Mesendoderm (in vitro differentiated cells): ENCODE results near the gene CNTROB. TPM values are rescaled to one million over a fixed set of nuclear protein-coding genes. Genes with fewer than 3 reads are reported as not detected.

ENCODE experiments used
- DNase-seq: peaks from one replicate; pipeline ENCODE4 v3.0.0; 2013
- H2AK5ac ChIP-seq: 2 replicates; pipeline ENCODE4 v1.6.1; 2013; ENCODE audit warnings: low read length, inconsistent platforms
- H2BK120ac ChIP-seq: 2 replicates; pipeline ENCODE4 v1.6.1; 2013; ENCODE audit warnings: low read depth, mild to moderate bottlenecking, low read length, moderate library complexity, mixed read lengths
- H2BK15ac ChIP-seq: replicated peaks from 2 replicates; pipeline ENCODE4 v1.6.1; 2013; ENCODE audit warnings: low read depth, mild to moderate bottlenecking, moderate library complexity
- H2BK5ac ChIP-seq: 2 replicates; pipeline ENCODE4 v1.6.1; 2013; ENCODE audit warnings: low read length, inconsistent platforms
- H3K18ac ChIP-seq: 2 replicates; pipeline ENCODE4 v1.6.1; 2013; ENCODE audit warnings: mild to moderate bottlenecking, low read length, mixed read lengths
- H3K23ac ChIP-seq: one replicate; pipeline ENCODE4 v1.6.1; 2013; ENCODE audit warnings: low read length
- H3K27ac ChIP-seq: 2 replicates; pipeline ENCODE4 v1.5.1; 2013; ENCODE audit warnings: low read depth, mild to moderate bottlenecking, inconsistent platforms, low read length, moderate library complexity
- H3K27me3 ChIP-seq: 2 replicates; pipeline ENCODE4 v1.6.1; 2013; ENCODE audit warnings: low read length, control low read depth, mild to moderate bottlenecking, inconsistent platforms; ENCODE audit not compliant: insufficient read depth, poor library complexity
- H3K36me3 ChIP-seq: 2 replicates; pipeline ENCODE4 v1.6.1; 2013; ENCODE audit warnings: low read length, inconsistent platforms; ENCODE audit not compliant: control insufficient read depth, insufficient read depth
- H3K4ac ChIP-seq: one replicate; pipeline ENCODE4 v1.6.1; 2013; ENCODE audit warnings: low read depth, mild to moderate bottlenecking, low read length, moderate library complexity
- H3K4me1 ChIP-seq: 2 replicates; pipeline ENCODE4 v1.6.1; 2013; ENCODE audit warnings: low read depth, low read length, inconsistent platforms; ENCODE audit not compliant: control insufficient read depth
- H3K4me2 ChIP-seq: 2 replicates; pipeline ENCODE4 v1.6.1; 2013; ENCODE audit warnings: low read length
- H3K4me3 ChIP-seq: 2 replicates; pipeline ENCODE4 v1.5.1; 2013; ENCODE audit warnings: mild to moderate bottlenecking, low read length
- H3K56ac ChIP-seq: one replicate; pipeline ENCODE4 v1.6.1; 2013; ENCODE audit warnings: low read length
- H3K79me1 ChIP-seq: 2 replicates; pipeline ENCODE4 v1.6.1; 2013; ENCODE audit warnings: low read length, inconsistent platforms
- H3K79me2 ChIP-seq: 2 replicates; pipeline ENCODE4 v1.6.1; 2013; ENCODE audit warnings: mild to moderate bottlenecking, low read length; ENCODE audit not compliant: control insufficient read depth, insufficient read depth
- H3K9ac ChIP-seq: 2 replicates; pipeline ENCODE4 v1.6.1; 2013; ENCODE audit warnings: low read length, inconsistent platforms
- H4K5ac ChIP-seq: one replicate; pipeline ENCODE4 v1.6.1; 2013; ENCODE audit warnings: low read length
- H4K8ac ChIP-seq: one replicate; pipeline ENCODE4 v1.6.1; 2013; ENCODE audit warnings: low read depth, mild to moderate bottlenecking, control low read depth, low read length, moderate library complexity
- WGBS: extraction: QIAGEN DNeasy Blood & Tissue Kit; methylation state at CpG from one replicate; pipeline ENCODE4 v1.1.7; 2013; ENCODE audit warnings: low lambda C conversion rate, missing lambda C conversion rate; ENCODE audit not compliant: insufficient coverage; ENCODE audit errors: extremely low coverage; 5-methylcytosine and 5-hydroxymethylcytosine counted together
- small RNA-seq: library from polyadenylated mRNA; stranded (forward); fragments of <200 nt; extraction: miRNeasy Mini kit (QIAGEN cat#:217004); gene quantifications from one replicate; pipeline ENCODE3, GENCODE V24; 2013; ENCODE audit not compliant: insufficient read depth

The CNTROB gene

GRCh38 chr17:7997186-7997585 lies 65.2 kb downstream of the CNTROB start:
- Histone ChIP-seq H2BK5ac (no peak overlapping the region), H3K4me1 (no peaks in the 10 kb centered on the region), H3K4me2 (no peak overlapping the region), H2AK5ac (no peak overlapping the region), H3K79me2 (no peaks in the 10 kb centered on the region), H3K36me3 (no peaks in the 10 kb centered on the region), H4K8ac (no peak overlapping the region), H3K27ac (no peak overlapping the region), H3K9ac (no peak overlapping the region), H3K79me1 (no peaks in the 10 kb centered on the region), H3K23ac (no peak overlapping the region), H3K27me3 (peaks cover 4% of the 10 kb centered on the region), H3K4me3 (no peak overlapping the region), H3K56ac (no peak overlapping the region), H3K4ac (no peak overlapping the region), H2BK120ac (no peak overlapping the region), H2BK15ac (no peak overlapping the region), H4K5ac (no peak overlapping the region), H3K18ac (no peak overlapping the region)
- DNase-seq, result peak; percentile 67
- no CpG with 5 or more reads among the region's 5 CpGs for WGBS

Small RNA genes lying within 50 kb of the gene (small RNA-seq; reads per million reads assigned to genes)
- not detected for gene SCARNA21
